Heart right ventricle (tissue), 16 donors: Measurements from ENCODE around the gene MIA3. TPM values are rescaled to one million over a fixed set of nuclear protein-coding genes. Genes with fewer than 3 reads are reported as not detected.

Experiments
- ATAC-seq, 8 donors: fragments of 200-7000 bp; cut with Tn5 transposase; one replicate each; pipeline ENCODE4 v1.9.1; 2020; ENCODE audit warnings: mild to moderate bottlenecking in 8 of 8, moderate library complexity in 8 of 8, moderate number of reproducible peaks in 1 of 8
- DNase-seq, 2 donors: peaks; one replicate each; pipeline ENCODE4 v3.0.0-alpha.2; 2020
- H3K27ac ChIP-seq, 10 donors: fragments of 200-600 bp; sonication (generic) in 2 of 10; one replicate each; pipeline versions ENCODE4 v1.5.0 to v1.8.0; 2020 to 2022; ENCODE audit warnings: mild to moderate bottlenecking in 3 of 10
- H3K27me3 ChIP-seq, 7 donors: fragments of 200-600 bp; one replicate each; pipeline ENCODE4 v1.8.0; 2021 to 2022; ENCODE audit warnings: mild to moderate bottlenecking in 2 of 7
- H3K36me3 ChIP-seq, 9 donors: fragments of 200-600 bp; sonication (generic) in 1 of 9; one replicate each; pipeline versions ENCODE4 v1.5.0 to v1.8.0; 2020 to 2022; ENCODE audit warnings: mild to moderate bottlenecking in 2 of 9
- H3K4me1 ChIP-seq, 9 donors: fragments of 200-600 bp; sonication (generic) in 1 of 9; one replicate each; pipeline versions ENCODE4 v1.5.0 to v1.8.0; 2020 to 2022; ENCODE audit warnings: mild to moderate bottlenecking in 4 of 9
- H3K4me3 ChIP-seq, 10 donors: fragments of 200-600 bp; sonication (generic) in 2 of 10; one replicate each; pipeline versions ENCODE4 v1.5.0 to v1.8.0; 2020 to 2022; ENCODE audit warnings: mild to moderate bottlenecking in 7 of 10, moderate library complexity in 2 of 10
- H3K9me3 ChIP-seq, 11 donors: fragments of 200-600 bp in 10 of 11; sonication (generic) in 2 of 11; one replicate each; pipeline versions ENCODE4 v1.5.0 to v1.8.0; 2013 to 2022; ENCODE audit warnings: mild to moderate bottlenecking in 2 of 11, control low read depth in 1 of 11, moderate library complexity in 1 of 11
- WGBS, 2 donors: extraction: QIAGEN DNeasy Blood & Tissue Kit; methylation state at CpG; one replicate each; pipeline ENCODE4 v1.1.7; 2013; ENCODE audit warnings: inconsistent platforms in 1 of 2; 5-methylcytosine and 5-hydroxymethylcytosine counted together
- intact Hi-C, 10 donors: fragments of 100-400 bp; cut with DNase I; formaldehyde crosslinking; loops; one replicate each; pipeline versions ENCODE4 v1.11.1 to v1.14.2; 2022
- polyA plus RNA-seq, 2 donors: library from polyadenylated mRNA; stranded (reverse); fragments of 200-250 nt; gene quantifications; one replicate each; pipeline ENCODE4 v1.2.3, GENCODE V29; 2013
- total RNA-seq, 10 donors: library from RNA; stranded (reverse); fragmentation: NEBNext Ultra II Directional in 3 of 10; extraction: Animal tissue kit (Norgen Biotek cat#: 25700) in 3 of 10; gene quantifications; one replicate each; pipeline versions ENCODE4 v1.2.1 to v1.2.4, GENCODE V29; 2021 to 2023
- TF ChIP-seq, protein P1 (sequence below), 9 donors: fragments of 200-600 bp; sonication (generic) in 2 of 9; IDR thresholded peaks; one replicate each; pipeline versions ENCODE4 v1.5.0 to v1.8.0; 2021 to 2022; ENCODE audit warnings: antibody characterized with exemption in 9 of 9, mild to moderate bottlenecking in 5 of 9, moderate library complexity in 1 of 9
- donor health status: Arrhythmogenic right ventricular cardiomyopathy.
- donor health status: ischemic (EF 13 %, LVEDD 7.1; RV severe dilation, severe dysfunction).
- donor health status: healthy with polysubstance abuse.
- donor health status: DM: no; HTN: yes; CAD: no.
- donor health status: DM: no; HTN: no; CAD: no.
- donor health status: ischemic (EF 25% LVEDD 6.9; RV normal size, moderate dysfunction).
- donor health status: ischemic (EF 25% LVEDD 5.7; RV mildly dilated, moderate dysfunction).
- donor health status: healthy.
- donor health status: DM: yes; HTN: yes; CAD: no.
- donor health status: Ischemic cardiomyopathy.
- donor health status: ischemic (EF 35%, LVEDD 5.7; RV mildly dilated, moderate dysfunction).
- donor health status: nonischemic (EF 11% LVEDD 7.7; RV severe dilation, severe dysfunction).
- donor health status: DM: yes; HTN: yes; CAD: no.
- donor health status: PGD.
- donor health status: ischemic (EF 29% LVEDD 5.4; RV normal size, mild dysfunction).
- donor health status: nonischemic (EF 23%, LVEDD 6.1; RV moderate dilation, normal function).

MIA3 gene
- total and polyA plus RNA-seq, 12 donors = 22.8 to 72.5 (median 56.5) TPM

DNA sequence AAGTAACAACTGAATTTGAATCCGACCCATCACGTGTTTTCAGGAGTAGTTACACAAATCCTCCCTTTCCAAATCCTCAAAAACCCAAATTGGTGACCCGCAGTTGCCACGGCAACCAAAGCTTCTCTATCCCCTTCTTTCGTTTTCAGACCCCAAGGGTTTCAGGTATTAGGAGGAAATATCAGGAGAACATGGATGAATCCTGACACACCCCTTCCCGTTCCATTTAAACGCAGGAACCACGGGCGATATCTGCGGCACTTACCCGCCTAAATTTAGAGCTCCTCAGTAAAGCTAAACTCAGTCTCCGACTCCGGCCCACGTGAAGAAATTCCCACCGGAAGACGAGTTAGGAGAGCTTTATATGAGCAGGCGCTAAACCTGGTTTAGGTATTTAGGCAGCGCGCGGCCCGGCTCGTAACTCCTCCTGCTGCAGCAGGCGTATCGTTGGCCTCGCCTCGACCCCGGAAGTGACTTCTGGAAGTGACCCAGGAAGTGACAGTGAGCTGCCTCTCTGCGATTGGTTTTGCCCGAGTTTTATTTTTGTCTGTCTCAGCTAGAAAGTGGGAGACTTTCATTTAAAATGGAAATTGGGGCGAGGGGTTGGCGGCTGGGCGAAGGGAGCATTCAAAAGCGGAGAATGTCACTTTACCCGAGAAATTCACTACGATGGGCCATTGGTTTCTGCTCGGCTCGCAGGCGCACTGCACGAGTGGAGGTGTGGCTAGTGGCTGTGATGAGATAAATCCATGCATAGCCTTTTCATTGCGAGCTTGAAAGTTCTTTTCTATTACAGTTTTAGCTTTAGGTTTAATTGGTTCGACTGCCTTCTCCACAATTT is 28.2 kb upstream of the MIA3 start, which contains the start of gene TAF1A:
TAF1A (minus strand) TSS at position 472 of the 841 bp plus-strand sequence.
- peaks cover 0 to 35% (median 0%) of the 10 kb centered on the region in 9 donors for H3K36me3 ChIP-seq
- peak; percentile 94 to 100 (median 98) for ATAC-seq
- H3K9me3 ChIP-seq = peaks cover 0 to 4% (median 0%) of the 10 kb centered on the region in 11 donors
- TF ChIP-seq, protein P1, sequence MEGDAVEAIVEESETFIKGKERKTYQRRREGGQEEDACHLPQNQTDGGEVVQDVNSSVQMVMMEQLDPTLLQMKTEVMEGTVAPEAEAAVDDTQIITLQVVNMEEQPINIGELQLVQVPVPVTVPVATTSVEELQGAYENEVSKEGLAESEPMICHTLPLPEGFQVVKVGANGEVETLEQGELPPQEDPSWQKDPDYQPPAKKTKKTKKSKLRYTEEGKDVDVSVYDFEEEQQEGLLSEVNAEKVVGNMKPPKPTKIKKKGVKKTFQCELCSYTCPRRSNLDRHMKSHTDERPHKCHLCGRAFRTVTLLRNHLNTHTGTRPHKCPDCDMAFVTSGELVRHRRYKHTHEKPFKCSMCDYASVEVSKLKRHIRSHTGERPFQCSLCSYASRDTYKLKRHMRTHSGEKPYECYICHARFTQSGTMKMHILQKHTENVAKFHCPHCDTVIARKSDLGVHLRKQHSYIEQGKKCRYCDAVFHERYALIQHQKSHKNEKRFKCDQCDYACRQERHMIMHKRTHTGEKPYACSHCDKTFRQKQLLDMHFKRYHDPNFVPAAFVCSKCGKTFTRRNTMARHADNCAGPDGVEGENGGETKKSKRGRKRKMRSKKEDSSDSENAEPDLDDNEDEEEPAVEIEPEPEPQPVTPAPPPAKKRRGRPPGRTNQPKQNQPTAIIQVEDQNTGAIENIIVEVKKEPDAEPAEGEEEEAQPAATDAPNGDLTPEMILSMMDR (IDR thresholded peaks at IDR 0.05) = no peak
- H3K27me3 ChIP-seq = no peaks in the 10 kb centered on the region
- peak within 1 kb of the TSS; percentile 47 to 80 (median 74) for H3K4me3 ChIP-seq
- intact Hi-C loops = loop anchor here in 1 of 10 donors (2.0 to 5.0 kb wide), 2 partner anchors 27 to 43 kb away; no protein-coding TSS in a partner anchor
- peak; percentile 83 to 89 for DNase-seq
- H3K4me1 ChIP-seq = peaks cover 0 to 23% (median 10%) of the 10 kb centered on the region in 9 donors
- WGBS, 2 donors = 0 to 1% methylated on average over 41 of the region's 41 CpGs
- H3K27ac ChIP-seq = peak within 1 kb of the TSS in 9 of 10 donors; percentile 67 to 92 (median 79)

DNA sequence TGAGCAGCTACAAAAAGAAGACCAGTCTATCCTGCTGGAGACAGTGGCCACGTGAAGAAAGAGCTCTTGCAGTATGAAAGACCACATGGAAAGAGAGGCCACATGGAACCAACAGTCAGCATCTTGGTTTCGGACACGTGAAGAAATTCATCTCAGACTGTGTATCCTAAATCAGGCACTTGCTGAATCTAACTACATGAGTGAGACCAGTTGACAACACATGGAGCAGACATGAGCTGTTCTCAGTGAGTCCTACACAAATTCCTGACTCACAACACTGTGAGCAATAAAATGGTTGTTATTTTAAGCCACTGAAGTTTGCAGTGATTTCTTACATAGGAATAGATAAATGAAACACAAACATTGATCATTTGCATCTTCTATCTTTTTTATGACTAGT is 25.7 kb upstream of the MIA3 start:
- TF ChIP-seq, protein P1 (IDR thresholded peaks at IDR 0.05) = no peak
- no peaks in the 10 kb centered on the region for H3K27me3 ChIP-seq
- intact Hi-C loops = no loop called here
- H3K4me1 ChIP-seq = peaks cover 0 to 23% (median 10%) of the 10 kb centered on the region in 9 donors
- DNase-seq (no peak), ATAC-seq (no peak)
- peaks cover 0 to 9% (median 0%) of the 10 kb centered on the region in 11 donors for H3K9me3 ChIP-seq
- peaks cover 0 to 10% (median 0%) of the 10 kb centered on the region in 9 donors for H3K36me3 ChIP-seq
- no peak overlapping the region for H3K4me3 ChIP-seq
- no peak overlapping the region for H3K27ac ChIP-seq
- 68 to 75% methylated on average over 3 of the region's 3 CpGs for WGBS, 2 donors

DNA sequence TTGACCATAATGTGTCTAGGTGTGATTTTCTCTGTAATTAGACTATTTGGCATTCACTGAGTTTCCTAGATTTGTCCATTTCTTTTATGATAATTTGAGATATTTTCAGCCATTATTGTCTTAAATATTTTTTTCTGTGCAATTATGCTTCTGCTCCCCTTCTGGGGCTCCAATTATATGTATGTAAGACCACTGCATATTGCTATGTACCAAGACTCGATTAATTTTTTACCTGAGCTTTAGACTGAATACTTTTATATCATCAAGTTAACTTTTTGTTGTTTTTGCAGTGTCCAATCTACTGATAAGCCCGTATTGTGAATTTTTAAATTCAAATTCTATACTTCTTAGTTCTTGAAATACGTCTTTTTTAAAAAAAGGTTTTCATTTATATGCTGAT is 23.1 kb upstream of the MIA3 start:
- DNase-seq (no peak), ATAC-seq (no peak)
- TF ChIP-seq, protein P1 (IDR thresholded peaks at IDR 0.05) = no peak
- intact Hi-C loops = no loop called here
- 85 to 89% methylated on average over 3 of the region's 3 CpGs for WGBS, 2 donors
- H3K27ac ChIP-seq = no peak overlapping the region
- no peaks in the 10 kb centered on the region for H3K27me3 ChIP-seq
- no peak overlapping the region for H3K4me3 ChIP-seq
- H3K4me1 ChIP-seq = peaks cover 0 to 9% (median 5%) of the 10 kb centered on the region in 9 donors
- H3K9me3 ChIP-seq = peaks cover 0 to 9% (median 0%) of the 10 kb centered on the region in 11 donors
- no peaks in the 10 kb centered on the region for H3K36me3 ChIP-seq

DNA sequence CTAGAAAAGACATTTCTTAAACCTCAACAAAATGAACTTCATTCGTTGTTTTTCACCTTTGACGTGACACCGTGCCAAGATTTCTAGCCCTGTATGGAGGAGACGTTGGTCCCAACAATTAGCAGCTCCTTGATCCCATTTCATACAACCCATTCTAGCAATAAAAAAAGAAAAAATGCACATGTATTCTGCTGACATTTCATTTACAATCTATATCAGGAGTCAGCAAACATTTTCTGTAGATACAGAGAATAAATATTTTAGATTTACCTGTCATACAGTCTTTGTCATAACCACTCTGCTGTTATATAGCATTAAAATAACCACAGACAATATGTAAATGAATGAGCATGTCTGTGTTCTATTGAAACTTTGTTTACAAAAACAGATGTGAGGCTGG is 21.2 kb upstream of the MIA3 start:
- Histone ChIP-seq H3K36me3 (no peaks in the 10 kb centered on the region), H3K4me1 (no peaks in the 10 kb centered on the region), H3K9me3 (peaks cover 0 to 9% (median 0%) of the 10 kb centered on the region in 11 donors), H3K27me3 (no peaks in the 10 kb centered on the region), H3K4me3 (no peak overlapping the region), H3K27ac (no peak overlapping the region)
- 81 to 86% methylated on average over 4 of the region's 4 CpGs for WGBS, 2 donors
- ATAC-seq (no peak), DNase-seq (no peak)
- intact Hi-C loops = no loop called here
- TF ChIP-seq, protein P1 (IDR thresholded peaks at IDR 0.05) = no peak
